Stimulated activated CD8-positive, alpha-beta memory T cell treated with anti-CD3 and anti-CD28 coated beads, Interleukin-7, amount 100 ng/mL, for 48 hours (primary cell): ENCODE data around the gene PTPN3.

ENCODE experiments used
- DNase-seq, 2 donors: peaks; one replicate each; pipeline ENCODE4 v3.0.0-alpha.2; 2020; ENCODE audit warnings: low read depth in 1 of 2; ENCODE audit errors: extremely low read depth in 1 of 2

The PTPN3 gene

GRCh38 chr9:109455391-109455790 is 42.7 kb downstream of the PTPN3 start:
- DNase-seq, result no peak

GRCh38 chr9:109454601-109455155 is 43.4 kb downstream of the PTPN3 start:
- DNase-seq, result no peak

GRCh38 chr9:109454041-109454440 is 44.1 kb downstream of the PTPN3 start:
- no peak for DNase-seq

GRCh38 chr9:109453210-109453842 is 44.8 kb downstream of the PTPN3 start:
- DNase-seq, result no peak

- no peak for DNase-seq
These were observed 45.3 kb downstream of the PTPN3 start for GRCh38 chr9:109452761-109453160.

- no peak for DNase-seq
These were observed 46.6 kb downstream of the PTPN3 start for GRCh38 chr9:109451311-109452025.

GRCh38 chr9:109450346-109450745 is 47.8 kb downstream of the PTPN3 start:
- DNase-seq, result no peak

- no peak for DNase-seq
These were observed 48.9 kb downstream of the PTPN3 start for GRCh38 chr9:109449036-109449798.

GRCh38 chr9:109448223-109448622 is 49.9 kb downstream of the PTPN3 start:
- no peak for DNase-seq

GRCh38 chr9:109447329-109448076 is 50.6 kb downstream of the PTPN3 start:
- peak in 1 of 2 donors; percentile 33 for DNase-seq

- DNase-seq, result no peak
These were observed 53.3 kb downstream of the PTPN3 start for GRCh38 chr9:109444771-109445320.

- no peak for DNase-seq
These were observed 55.4 kb downstream of the PTPN3 start for GRCh38 chr9:109442716-109443115.

GRCh38 chr9:109441296-109441695 is 56.8 kb downstream of the PTPN3 start:
- no peak for DNase-seq

- DNase-seq, result peak in 1 of 2 donors; percentile 44
These were observed 57.3 kb downstream of the PTPN3 start for GRCh38 chr9:109440797-109441287.

GRCh38 chr9:109440117-109440515 is 58.0 kb downstream of the PTPN3 start:
- no peak for DNase-seq

GRCh38 chr9:109439378-109440116 is 58.6 kb downstream of the PTPN3 start:
- no peak for DNase-seq

GRCh38 chr9:109437286-109437685 is 60.8 kb downstream of the PTPN3 start:
- no peak for DNase-seq

GRCh38 chr9:109436071-109436470 is 62.0 kb downstream of the PTPN3 start:
- no peak for DNase-seq

- no peak for DNase-seq
These were observed 64.6 kb downstream of the PTPN3 start for GRCh38 chr9:109433476-109433875.

- no peak for DNase-seq
These were observed 67.9 kb downstream of the PTPN3 start for GRCh38 chr9:109430231-109430630.
